Measurements from ENCODE around the gene FLRT2.

Gene FLRT2

GRCh38 chr14:85622986-85623685 is 93.2 kb downstream of the FLRT2 start:
- FAIRE-seq (no peak), DNase-seq (ENCODE audit: insufficient read length, low spot score) (no peak)

DNA sequence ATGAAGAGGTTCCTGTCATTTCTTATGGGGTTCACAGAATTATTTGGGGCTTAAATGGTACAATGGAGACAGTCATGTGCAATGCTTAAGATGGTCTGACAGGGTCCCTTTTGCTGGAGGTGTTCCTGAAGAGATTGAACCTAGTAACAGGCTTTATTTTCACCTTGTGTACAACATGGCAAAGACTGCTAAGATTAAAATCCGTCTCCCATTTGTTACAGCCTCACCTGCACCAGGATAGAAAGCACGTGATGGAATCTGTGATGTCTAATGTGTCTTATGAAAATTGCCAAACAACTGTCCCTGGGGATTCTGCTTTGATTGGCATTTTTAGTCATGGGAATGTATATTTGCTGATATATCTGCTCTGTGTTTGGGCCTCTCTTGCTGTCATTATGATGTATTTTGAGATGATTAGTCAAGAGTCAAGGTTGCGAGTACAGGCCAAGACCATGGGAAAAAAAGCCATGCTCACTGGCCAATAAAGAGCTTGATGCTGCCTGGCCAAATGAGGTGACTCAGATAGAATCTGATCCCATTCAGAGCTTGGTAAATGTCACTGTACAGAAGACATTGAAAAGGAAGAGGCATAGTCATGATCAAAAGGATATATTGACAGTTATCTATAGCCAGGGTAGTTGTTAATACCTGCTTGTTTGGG is 96.1 kb downstream of the FLRT2 start:
- FAIRE-seq (no peak), DNase-seq (ENCODE audit: insufficient read length, low spot score) (no peak)

DNA sequence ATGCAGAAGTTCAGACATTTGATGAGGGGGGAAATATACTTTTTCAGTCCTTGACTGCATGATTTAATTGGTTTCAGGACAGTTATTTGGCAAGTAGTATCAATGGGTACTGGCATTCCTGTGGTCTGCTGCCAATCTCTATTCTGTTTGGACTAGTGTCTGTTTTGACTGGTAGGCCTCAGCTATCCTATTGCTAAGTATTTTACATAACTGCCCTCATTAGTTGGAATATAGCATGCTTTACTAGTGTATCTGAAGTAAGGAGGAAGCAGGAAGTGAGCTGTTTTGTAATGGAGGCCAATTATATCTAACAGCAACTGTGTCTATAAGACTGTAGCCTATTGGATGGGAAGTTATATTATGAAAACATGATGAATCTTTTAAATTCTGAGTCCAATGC is 104.3 kb downstream of the FLRT2 start:
- no peak for DNase-seq (ENCODE audit: insufficient read length, low spot score)
- FAIRE-seq, result no peak

DNA sequence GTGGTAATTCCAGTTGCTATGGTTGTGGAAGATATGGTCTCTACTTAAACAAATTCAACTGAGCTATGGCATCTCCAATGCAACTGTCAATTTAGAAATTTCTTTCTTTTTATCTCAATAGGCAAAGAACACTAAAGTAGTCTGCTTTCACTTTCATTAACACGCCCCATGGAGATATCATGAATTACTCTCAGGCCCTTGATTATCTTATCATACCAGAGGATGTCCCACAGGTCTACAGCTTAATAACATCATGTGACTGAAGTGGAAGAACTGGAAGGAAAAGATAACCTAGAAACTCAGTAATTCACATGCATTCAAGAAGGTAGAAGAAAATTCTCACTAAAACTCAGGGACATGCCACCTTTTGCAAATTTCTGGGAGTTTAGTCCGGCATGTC is 114.3 kb downstream of the FLRT2 start:
- DNase-seq (ENCODE audit: insufficient read length, low spot score) (no peak), FAIRE-seq (no peak)

- FAIRE-seq (no peak), DNase-seq (ENCODE audit: insufficient read length, low spot score) (no peak)
These were observed 123.1 kb downstream of the FLRT2 start for GRCh38 chr14:85653029-85653428.

- no peak for FAIRE-seq
These were observed 130.4 kb downstream of the FLRT2 start for GRCh38 chr14:85660243-85660922.

DNA sequence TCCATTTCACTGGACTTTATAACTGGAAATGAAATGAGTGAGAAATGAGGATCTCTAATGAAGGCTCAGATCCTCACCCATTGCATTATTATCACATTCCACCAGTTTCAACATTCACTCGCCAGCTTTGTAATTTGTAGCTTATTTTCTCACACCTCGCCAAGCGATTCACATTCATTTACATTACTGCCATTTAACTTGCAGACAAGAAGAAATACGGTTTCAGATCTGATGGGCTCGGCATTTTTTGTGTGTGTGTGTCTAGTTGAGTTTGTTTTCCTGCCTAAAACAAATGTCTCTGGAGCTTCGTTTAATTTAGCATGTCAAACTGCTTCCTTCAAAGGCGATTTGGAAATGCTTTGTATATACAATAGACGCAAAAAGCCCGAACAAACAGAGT is 132.2 kb downstream of the FLRT2 start:
- DNase-seq (ENCODE audit: insufficient read length, low spot score) (no peak), FAIRE-seq (no peak)

More at GRCh38 chr14:85660243-85660922, 130.4 kb downstream of the FLRT2 start:
- no peak for DNase-seq (ENCODE audit: insufficient read length, low spot score)

DNA sequence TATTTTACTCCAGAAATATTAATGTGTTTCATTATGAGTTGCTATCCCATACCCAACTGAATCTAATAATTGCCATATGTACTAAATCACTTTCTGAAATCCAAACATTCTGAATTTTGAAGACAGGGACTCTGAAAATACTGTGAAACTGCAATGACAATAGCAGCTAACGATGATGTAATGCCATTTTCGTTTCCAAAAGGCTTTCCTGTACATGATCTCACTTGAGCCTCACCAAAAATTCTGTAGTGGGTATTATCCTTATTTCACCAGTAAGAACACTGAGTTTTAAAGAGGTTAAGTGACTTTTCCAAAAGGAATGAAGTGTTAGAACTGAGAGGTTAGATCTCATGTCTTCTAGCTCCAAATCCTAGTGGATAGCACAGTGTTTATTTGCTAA is 133.3 kb downstream of the FLRT2 start:
- FAIRE-seq, result no peak
- no peak for DNase-seq (ENCODE audit: insufficient read length, low spot score)

- FAIRE-seq, result no peak
- DNase-seq (ENCODE audit: insufficient read length, low spot score), result no peak
These were observed 133.7 kb downstream of the FLRT2 start for GRCh38 chr14:85663667-85664066.

DNA sequence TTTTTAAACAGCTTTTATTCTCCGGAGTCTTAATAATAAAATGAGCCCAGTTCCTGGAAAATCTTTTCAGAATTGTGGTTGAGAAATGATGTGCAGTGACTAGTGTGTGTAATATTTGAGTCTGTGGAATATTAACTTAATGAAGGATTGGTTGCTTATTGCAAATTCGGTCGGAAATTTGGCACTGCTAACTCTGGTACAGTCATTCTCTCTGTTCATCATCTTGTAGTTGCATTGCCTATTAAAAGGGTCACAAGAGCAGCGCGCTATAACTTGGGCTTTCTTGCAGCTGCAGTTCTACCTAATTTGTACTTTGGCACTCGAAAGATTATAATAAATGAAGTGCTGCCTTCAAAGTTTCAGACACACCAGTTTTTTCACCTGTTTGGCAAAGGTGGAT is 146.0 kb downstream of the FLRT2 start:
- FAIRE-seq, result no peak
- no peak for DNase-seq (ENCODE audit: insufficient read length, low spot score)

DNA sequence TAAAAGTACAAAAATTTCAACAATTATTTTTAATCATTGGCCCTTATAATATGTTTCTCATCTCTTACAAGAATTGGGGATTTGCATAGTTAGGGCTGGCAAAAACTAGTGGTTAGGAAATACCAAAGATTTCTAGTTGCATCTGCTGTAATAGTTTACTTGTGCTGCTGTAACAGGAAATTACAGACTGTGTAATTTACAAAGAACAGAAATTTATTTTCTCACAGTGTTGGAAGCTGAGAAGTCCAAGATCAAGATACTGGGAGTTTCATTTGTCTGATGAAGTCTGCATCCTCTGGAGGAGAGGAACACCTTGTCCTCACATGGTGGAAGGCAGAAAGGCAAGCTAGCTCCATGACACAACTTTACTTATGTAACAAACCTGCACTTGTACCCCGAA is 157.0 kb downstream of the FLRT2 start:
- FAIRE-seq (no peak), DNase-seq (ENCODE audit: insufficient read length, low spot score) (no peak)

DNA sequence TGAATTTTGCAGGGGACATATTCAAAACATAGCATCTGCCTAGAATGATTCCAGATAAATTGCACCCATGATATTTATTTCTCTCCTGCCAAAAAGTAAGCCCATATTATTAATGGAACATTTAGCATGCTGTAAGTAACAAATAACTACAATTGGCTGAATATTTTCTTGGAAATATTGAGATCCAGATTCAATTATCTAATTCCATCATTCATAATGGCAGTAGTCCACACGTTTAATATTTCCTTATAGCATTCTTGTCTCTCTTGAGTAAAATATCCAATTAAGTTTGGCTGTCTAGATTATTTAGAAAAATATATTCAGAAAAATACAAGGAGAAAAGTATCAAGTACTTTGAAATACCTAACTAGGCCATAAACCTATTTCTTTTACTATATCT is 157.5 kb downstream of the FLRT2 start:
- FAIRE-seq, result no peak
- no peak for DNase-seq (ENCODE audit: insufficient read length, low spot score)

GRCh38 chr14:85688006-85688405 is 158.1 kb downstream of the FLRT2 start:
- DNase-seq (ENCODE audit: insufficient read length, low spot score), result no peak
- no peak for FAIRE-seq

DNA sequence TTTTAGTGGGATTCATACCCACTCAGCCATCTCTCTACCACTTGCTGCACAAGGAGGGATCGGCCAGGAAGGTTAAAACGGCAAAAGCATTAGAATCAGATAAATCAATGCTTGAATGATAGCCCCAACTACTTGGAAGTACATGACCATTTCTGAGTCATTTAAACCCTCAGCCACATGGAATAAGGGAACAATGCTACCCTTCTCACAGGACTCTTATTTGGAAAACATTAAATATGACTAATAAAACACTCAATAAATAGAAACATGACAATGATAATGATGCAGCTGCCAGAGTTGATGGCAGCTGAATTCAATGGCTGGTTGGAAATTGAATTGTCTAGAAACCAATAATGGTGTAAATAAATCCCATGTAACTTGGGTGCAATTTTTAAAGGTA is 165.4 kb downstream of the FLRT2 start:
- no peak for FAIRE-seq
- no peak for DNase-seq (ENCODE audit: insufficient read length, low spot score)

DNA sequence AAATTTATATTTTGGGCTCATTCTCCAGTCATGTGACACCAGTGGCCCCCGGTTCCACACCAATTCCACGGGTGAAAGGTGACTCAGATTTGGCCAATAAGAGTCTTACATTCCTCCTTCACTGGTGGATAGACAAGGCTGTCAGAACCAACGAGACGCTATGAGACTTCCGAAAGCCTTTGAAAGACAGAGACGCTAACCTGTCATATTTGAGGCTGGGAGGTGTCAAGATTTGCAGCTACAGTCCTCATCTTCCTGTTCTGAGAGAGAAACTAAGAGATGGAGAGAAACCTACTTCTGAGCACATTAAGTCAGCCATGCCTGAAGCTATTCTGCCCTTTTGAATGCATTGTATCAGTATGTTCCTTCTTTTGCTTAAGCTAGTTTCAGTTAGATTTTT is 171.2 kb downstream of the FLRT2 start:
- FAIRE-seq, result no peak

GRCh38 chr14:85701763-85702162 is 171.8 kb downstream of the FLRT2 start:
- FAIRE-seq, result no peak
- DNase-seq (ENCODE audit: insufficient read length, low spot score), result no peak

More for the DNA sequence above, 171.2 kb downstream of the FLRT2 start:
- DNase-seq (ENCODE audit: insufficient read length, low spot score), result no peak

DNA sequence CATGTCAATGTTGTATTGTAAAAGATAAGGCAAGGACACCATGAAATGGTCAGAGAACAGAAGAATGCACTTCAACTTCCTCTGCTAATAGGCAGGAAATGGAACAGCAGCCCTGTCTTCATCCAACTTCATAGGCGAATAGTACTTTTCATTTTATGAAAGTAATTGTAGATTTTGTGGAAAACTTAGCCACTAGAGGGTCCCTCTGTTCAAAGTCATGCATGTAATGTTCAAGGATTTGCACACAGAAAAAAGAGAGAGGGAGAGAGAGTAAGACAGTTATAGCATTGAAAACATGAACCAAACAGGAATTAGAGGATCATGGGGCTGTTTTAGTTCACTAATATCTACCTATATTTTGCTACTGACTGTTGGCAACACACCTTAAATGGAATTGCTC is 172.2 kb downstream of the FLRT2 start:
- FAIRE-seq (no peak), DNase-seq (ENCODE audit: insufficient read length, low spot score) (no peak)

DNA sequence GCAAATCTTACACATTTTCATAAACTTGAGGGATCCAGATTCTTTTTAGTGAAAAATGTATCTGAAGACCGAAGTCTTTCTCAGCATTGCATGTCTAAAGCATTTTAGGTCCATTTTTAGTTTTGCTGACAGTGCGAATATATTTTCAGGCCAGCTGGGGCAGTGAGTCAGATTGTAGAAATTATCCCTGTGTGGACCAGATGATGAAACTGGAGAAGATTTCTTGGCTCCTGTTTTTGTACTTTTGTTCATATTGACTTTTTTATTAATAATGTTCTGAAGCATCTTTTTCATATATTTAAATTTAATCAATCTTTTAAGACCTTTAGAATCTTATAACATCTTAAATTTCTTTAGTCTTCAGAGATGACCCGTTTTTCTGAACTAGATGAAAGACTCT is 173.1 kb downstream of the FLRT2 start:
- DNase-seq (ENCODE audit: insufficient read length, low spot score) (no peak), FAIRE-seq (no peak)
